ENCODE measurements around the gene GPC5. TPM values are rescaled to one million over a fixed set of nuclear protein-coding genes. Genes with fewer than 3 reads are reported as not detected.

The GPC5 gene
- polyA plus RNA-seq, 1 experiment, result not detected

GRCh38 chr13:92054389-92054788, 656.0 kb downstream of the GPC5 start:
- ChIA-PET CTCF (no interaction called here), POLR2A (no interaction called here)
- no peak for DNase-seq (ENCODE audit: low read depth)
- Histone ChIP-seq H3K27me3 (ENCODE audit: control insufficient read depth, insufficient read depth, low read length) (no peaks in the 10 kb centered on the region), H3K4me3 (ENCODE audit: low read depth, low read length) (no peak overlapping the region), H3K36me3 (ENCODE audit: control insufficient read depth, insufficient read depth, low read length) (no peaks in the 10 kb centered on the region)
- TF ChIP-seq CTCF (IDR thresholded peaks at IDR 0.05; ENCODE audit: insufficient read depth, low read depth, low read length), result no peak

GRCh38 chr13:92074658-92075057, 676.2 kb downstream of the GPC5 start:
- POLR2A ChIA-PET, result no interaction called here

GRCh38 chr13:92097337-92097903, 699.0 kb downstream of the GPC5 start:
- no peaks in the 10 kb centered on the region for H3K36me3 ChIP-seq (ENCODE audit: control insufficient read depth, insufficient read depth, low read length)
- ChIA-PET CTCF (no interaction called here), POLR2A (no interaction called here)
- TF ChIP-seq CTCF (IDR thresholded peaks at IDR 0.05; ENCODE audit: insufficient read depth, low read depth, low read length), result no peak
- DNase-seq (ENCODE audit: low read depth), result no peak
- no peak overlapping the region for H3K4me3 ChIP-seq (ENCODE audit: low read depth, low read length)
- no peaks in the 10 kb centered on the region for H3K27me3 ChIP-seq (ENCODE audit: control insufficient read depth, insufficient read depth, low read length)

More at GRCh38 chr13:92074658-92075057, 676.2 kb downstream of the GPC5 start:
- no peaks in the 10 kb centered on the region for H3K27me3 ChIP-seq (ENCODE audit: control insufficient read depth, insufficient read depth, low read length)
- no peak for DNase-seq (ENCODE audit: low read depth)
- CTCF ChIA-PET, result no interaction called here
- no peaks in the 10 kb centered on the region for H3K36me3 ChIP-seq (ENCODE audit: control insufficient read depth, insufficient read depth, low read length)
- H3K4me3 ChIP-seq (ENCODE audit: low read depth, low read length), result no peak overlapping the region
- TF ChIP-seq CTCF (IDR thresholded peaks at IDR 0.05; ENCODE audit: insufficient read depth, low read depth, low read length), result no peak

- CTCF ChIA-PET, result no interaction called here
- TF ChIP-seq CTCF (IDR thresholded peaks at IDR 0.05; ENCODE audit: insufficient read depth, low read depth, low read length), result no peak
- Histone ChIP-seq H3K27me3 (ENCODE audit: control insufficient read depth, insufficient read depth, low read length) (no peaks in the 10 kb centered on the region), H3K4me3 (ENCODE audit: low read depth, low read length) (no peak overlapping the region), H3K36me3 (ENCODE audit: control insufficient read depth, insufficient read depth, low read length) (no peaks in the 10 kb centered on the region)
- no peak for DNase-seq (ENCODE audit: low read depth)
- POLR2A ChIA-PET, result no interaction called here
Measured at GRCh38 chr13:92101801-92102200, 703.4 kb downstream of the GPC5 start.

- TF ChIP-seq CTCF (IDR thresholded peaks at IDR 0.05; ENCODE audit: insufficient read depth, low read depth, low read length), result no peak
- DNase-seq (ENCODE audit: low read depth), result no peak
- POLR2A ChIA-PET, result no interaction called here
- Histone ChIP-seq H3K27me3 (ENCODE audit: control insufficient read depth, insufficient read depth, low read length) (no peaks in the 10 kb centered on the region), H3K4me3 (ENCODE audit: low read depth, low read length) (no peak overlapping the region), H3K36me3 (ENCODE audit: control insufficient read depth, insufficient read depth, low read length) (no peaks in the 10 kb centered on the region)
- CTCF ChIA-PET, result no interaction called here
Measured at GRCh38 chr13:92103689-92104153, 705.3 kb downstream of the GPC5 start.
